K562 (cell line): ENCODE data around the gene FERMT3. TPM values are rescaled to one million over a fixed set of nuclear protein-coding genes. Genes with fewer than 3 reads are reported as not detected.
A peak's percentile ranks its signal among the peaks of the same experiment; 100 is the strongest.

ENCODE experiments used
- ATAC-seq: fragments of 200-7000 bp; cut with Tn5 transposase; 3 replicates; pipeline ENCODE4 v1.9.1; 2020; ENCODE audit warnings: moderate library complexity
- BruUV-seq: library from RNA; stranded (reverse); fragments of 400-500 nt; replicated peaks from 2 replicates; lab custom pipeline; 2021; lab: Mats Ljungman, UMichigan
- CTCF ChIA-PET: fragments of 300-600 bp; formaldehyde crosslinking; extraction: SDS; loops from one replicate; lab custom pipeline; 2021; ENCODE audit warnings: low intra/inter-chr PET ratio; lab: Yijun Ruan, JAX
- POLR2A ChIA-PET: fragments of 300-600, 350-650 bp; sonication (Branson Sonifier 250); formaldehyde crosslinking; extraction: SDS; loops from one replicate; lab custom pipeline; 2021; ENCODE audit warnings: antibody characterized with exemption, inconsistent platforms; lab: Yijun Ruan, JAX
- DNase-seq, 4 experiments: peaks; one replicate each; pipeline versions ENCODE4 v3.0.0 to v3.0.0-alpha.2; 2011 to 2018; ENCODE audit warnings: low spot score in 3 of 4, mixed read lengths in 3 of 4; ENCODE audit errors: extremely low read depth in 1 of 4
- FAIRE-seq: peaks from 2 replicates; lab custom pipeline; 2011; peaks lifted over from hg19 to GRCh38; lab: Jason Lieb, UNC
- H2AFZ ChIP-seq: 2 replicates; pipeline ENCODE4 v1.6.0; 2011; ENCODE audit warnings: low read depth, low read length, control low read depth, inconsistent platforms
- H3K27ac ChIP-seq: fragments of 200-600 bp; 3 replicates; pipeline ENCODE4 v1.8.0; 2011; ENCODE audit warnings: low read depth, mild to moderate bottlenecking, control low read depth, inconsistent platforms, low read length, moderate library complexity, mixed read lengths; ENCODE audit errors: extremely low read depth
- H3K27me3 ChIP-seq, 2 experiments: fragments of 300-600 bp in 1 of 2; 2 replicates in 1 of 2; 3 replicates in 1 of 2; pipeline versions ENCODE4 v1.6.0 to v1.8.0; 2011; ENCODE audit warnings: inconsistent platforms in 2 of 2, low read length in 2 of 2, mild to moderate bottlenecking in 1 of 2, mixed read lengths in 1 of 2, moderate library complexity in 1 of 2; ENCODE audit not compliant: control insufficient read depth in 2 of 2, insufficient read depth in 2 of 2
- H3K36me3 ChIP-seq: fragments of 300-600 bp; 3 replicates; pipeline ENCODE4 v1.8.0; 2011; ENCODE audit warnings: mild to moderate bottlenecking, low read length, inconsistent platforms; ENCODE audit not compliant: control insufficient read depth, insufficient read depth
- H3K4me1 ChIP-seq, 2 experiments: fragments of 200-600 bp in 1 of 2; replicated peaks in 1 of 2; 2 replicates in 1 of 2; 3 replicates in 1 of 2; pipeline versions ENCODE4 v1.5.1 to v1.8.0; 2011; ENCODE audit warnings: inconsistent platforms in 2 of 2, low read length in 2 of 2, mild to moderate bottlenecking in 1 of 2, mixed read lengths in 1 of 2, moderate library complexity in 1 of 2; ENCODE audit not compliant: control insufficient read depth in 2 of 2, insufficient read depth in 2 of 2
- H3K4me2 ChIP-seq: 2 replicates; pipeline ENCODE4 v1.6.1; 2011; ENCODE audit warnings: low read length, control low read depth, inconsistent platforms, mixed read lengths; ENCODE audit not compliant: insufficient read depth
- H3K4me3 ChIP-seq: fragments of 200-600 bp; sonication (generic), shearing (Covaris generic); 2 replicates; pipeline ENCODE4 v1.5.1; 2016; ENCODE audit warnings: control low read depth, inconsistent platforms
- H3K79me2 ChIP-seq: fragments of 200-600 bp; 3 replicates; pipeline ENCODE4 v1.8.0; 2011; ENCODE audit warnings: low read length, inconsistent platforms; ENCODE audit not compliant: control insufficient read depth, insufficient read depth
- H3K9ac ChIP-seq, 2 experiments: 2 replicates each; pipeline versions ENCODE4 v1.6.0 to v1.6.1; 2011; ENCODE audit warnings: low read depth in 2 of 2, low read length in 2 of 2, control low read depth in 1 of 2, inconsistent platforms in 1 of 2, mild to moderate bottlenecking in 1 of 2, mixed read lengths in 1 of 2; ENCODE audit not compliant: insufficient read depth in 1 of 2
- H3K9me1 ChIP-seq: one replicate; pipeline ENCODE4 v1.6.0; 2011; ENCODE audit warnings: inconsistent platforms, mild to moderate bottlenecking, low read length, moderate library complexity; ENCODE audit not compliant: control insufficient read depth, insufficient read depth
- H3K9me3 ChIP-seq: replicated peaks from 2 replicates; pipeline ENCODE4 v1.5.1; 2011; ENCODE audit warnings: low read depth, low read length, inconsistent platforms; ENCODE audit not compliant: control insufficient read depth, insufficient read depth
- H4K20me1 ChIP-seq: replicated peaks from 2 replicates; pipeline ENCODE4 v1.6.1; 2011; ENCODE audit warnings: low read length, inconsistent platforms, mixed read lengths; ENCODE audit not compliant: control insufficient read depth, insufficient read depth
- BRD9 ChIP-seq: fragments of 450-650 bp; IDR thresholded peaks from 2 replicates; pipeline ENCODE4 v1.6.1; 2018; ENCODE audit warnings: low read depth; ENCODE audit not compliant: partially characterized antibody
- ETV5 ChIP-seq: sonication (generic); formaldehyde crosslinking; IDR thresholded peaks from 2 replicates; pipeline ENCODE4 v1.4.0; 2020; ENCODE audit warnings: low read depth, mild to moderate bottlenecking, missing genetic modification reagents
- NCOA6 ChIP-seq: fragments of 450-650 bp; IDR thresholded peaks from 2 replicates; pipeline ENCODE4 v1.6.1; 2017; ENCODE audit warnings: mild to moderate bottlenecking
- NONO ChIP-seq, 2 experiments: fragments of 200-400 bp in 1 of 2; fragments of 450-650 bp in 1 of 2; formaldehyde crosslinking in 1 of 2; IDR thresholded peaks; 2 replicates each; pipeline ENCODE4 v1.6.1; 2017; ENCODE audit warnings: low read depth in 2 of 2, mild to moderate bottlenecking in 2 of 2, moderate library complexity in 2 of 2, low read length in 1 of 2
- RBM14 ChIP-seq: fragments of 200-400 bp; formaldehyde crosslinking; IDR thresholded peaks from 2 replicates; pipeline ENCODE4 v1.6.1; 2018; ENCODE audit warnings: low read depth, mild to moderate bottlenecking, low read length, moderate library complexity, borderline replicate concordance; ENCODE audit not compliant: insufficient read depth
- TAL1 ChIP-seq: fragments of 450-650 bp; IDR thresholded peaks from 2 replicates; pipeline ENCODE4 v1.6.1; 2016; ENCODE audit warnings: mild to moderate bottlenecking
- TFAM ChIP-seq: fragments of 250-450 bp; sonication (Bioruptor Pico); conservative IDR thresholded peaks from 2 replicates; pipeline ENCODE4 v1.5.0; 2021; ENCODE audit warnings: mild to moderate bottlenecking, moderate library complexity
- THAP7 ChIP-seq: fragments of 250-450 bp; sonication (Bioruptor Pico); IDR thresholded peaks from 2 replicates; pipeline ENCODE4 v1.5.0; 2021
- TSC22D4 ChIP-seq: fragments of 450-650 bp; IDR thresholded peaks from 2 replicates; pipeline ENCODE4 v1.6.1; 2016; ENCODE audit warnings: missing genetic modification characterization, missing biosample characterization, control low read depth
- XRCC3 ChIP-seq: fragments of 450-650 bp; IDR thresholded peaks from 2 replicates; pipeline ENCODE4 v1.6.1; 2017; ENCODE audit warnings: mild to moderate bottlenecking, moderate library complexity
- ZC3H4 ChIP-seq: sonication (generic); formaldehyde crosslinking; IDR thresholded peaks from 2 replicates; pipeline ENCODE4 v1.9.0; 2021; ENCODE audit warnings: missing genetic modification reagents, borderline replicate concordance
- ZNF224 ChIP-seq: sonication (generic); formaldehyde crosslinking; IDR thresholded peaks from 2 replicates; pipeline ENCODE4 v1.8.0; 2022; ENCODE audit warnings: mild to moderate bottlenecking, missing genetic modification reagents
- ZNF280B ChIP-seq: fragments of 250-450 bp; sonication (Bioruptor Pico); IDR thresholded peaks from 2 replicates; pipeline ENCODE4 v1.5.1; 2021; ENCODE audit warnings: mild to moderate bottlenecking
- ZNF655 ChIP-seq: fragments of 250-450 bp; sonication (Bioruptor Pico); IDR thresholded peaks from 2 replicates; pipeline ENCODE4 v1.5.0; 2021
- ZNF780A ChIP-seq: fragments of 250-450 bp; sonication (Bioruptor Pico); IDR thresholded peaks from 2 replicates; pipeline ENCODE4 v1.5.0; 2021; ENCODE audit warnings: mild to moderate bottlenecking
- ZNF830 ChIP-seq: fragments of 250-450 bp; sonication (Bioruptor Pico); IDR thresholded peaks from 2 replicates; pipeline ENCODE4 v1.5.0; 2021; ENCODE audit warnings: mild to moderate bottlenecking
- WGBS: fragments of 100-300 bp; shearing (Covaris generic); methylation state at CpG from one replicate; pipeline ENCODE4 v1.1.6; 2016; ENCODE audit warnings: low coverage, mixed read lengths; ENCODE audit not compliant: insufficient coverage; ENCODE audit errors: missing lambda C conversion rate; 5-methylcytosine and 5-hydroxymethylcytosine counted together
- in situ Hi-C: fragments of 300-500 bp; cut with MboI; formaldehyde crosslinking; loops from 4 replicates; pipeline ENCODE4 v1.15.0; 2018; ENCODE audit warnings: inconsistent platforms, mixed read lengths
- intact Hi-C: fragments of 100-400 bp; cut with micrococcal nuclease; formaldehyde crosslinking; loops from 2 replicates; pipeline ENCODE4 v1.14.2; 2022
- polyA plus RNA-seq, 8 experiments: library from polyadenylated mRNA; depleted of rRNA in 4 of 8; stranded (reverse) in 5 of 8; unstranded in 3 of 8; fragments of >200 nt; fragmentation: Nextera tagmentation in 2 of 8; fragmentation: Illumina TruSeq in 1 of 8; extraction: Ambion mirVana in 2 of 8; extraction: Trizol in 1 of 8; gene quantifications; 2 replicates each; pipeline versions ENCODE4 v1.2.1 to v1.2.3, GENCODE V29; 2011 to 2014; ENCODE audit warnings: inconsistent platforms in 1 of 8, missing spikeins in 1 of 8
- total RNA-seq, 7 experiments: library from RNA; depleted of rRNA in 6 of 7; stranded (reverse); fragments of >200 nt in 6 of 7; fragmentation: Illumina TruSeq in 2 of 7; extraction: Trizol in 2 of 7; gene quantifications; 2 replicates each; pipeline versions ENCODE4 v1.2.1 to v1.2.3, GENCODE V29; 2011 to 2021; ENCODE audit warnings: low replicate concordance in 1 of 7
- TF ChIP-seq, protein P1 (sequence below): fragments of 450-650 bp; IDR thresholded peaks from 2 replicates; pipeline ENCODE4 v1.6.1; 2014; ENCODE audit warnings: low read depth, mild to moderate bottlenecking, moderate library complexity, borderline replicate concordance

Gene FERMT3
- total and polyA plus RNA-seq, 9 of the 15 experiments (the other 6 are each of a cell fraction or from before 2014, with no cell fraction given): 3.2 to 275 (median 79.7) TPM

DNA sequence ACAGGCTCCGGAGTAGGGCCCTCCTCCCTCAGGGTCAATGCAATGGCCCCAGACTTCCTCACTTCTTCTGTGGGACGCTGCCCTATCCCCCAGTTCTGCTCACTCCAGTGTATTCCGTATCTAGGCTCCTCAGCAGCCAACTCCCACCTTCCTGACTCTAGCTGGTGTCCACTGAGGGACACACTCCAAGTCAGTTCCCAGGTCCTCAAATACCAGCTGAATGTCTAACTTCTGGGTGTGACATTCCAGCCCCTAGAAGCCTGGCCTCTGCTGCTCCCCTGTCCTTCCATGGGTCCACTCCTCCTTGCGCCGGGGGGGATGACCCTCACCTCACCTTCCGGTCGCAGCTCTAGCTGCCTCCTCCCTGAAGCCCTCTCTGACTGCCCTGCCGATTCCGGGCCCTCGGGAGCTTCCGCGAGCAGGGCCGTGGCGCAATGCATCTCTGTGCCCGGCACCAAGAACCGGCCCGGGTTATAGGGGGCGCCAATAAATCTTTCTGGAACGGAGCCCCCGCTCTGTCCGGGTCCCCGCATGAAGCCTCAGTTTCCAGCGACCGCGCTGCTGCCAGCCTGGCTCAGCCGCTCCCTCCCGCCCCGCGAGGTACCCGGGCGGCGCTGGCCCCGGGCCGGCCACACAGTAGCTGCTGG is 62.5 kb downstream of the FERMT3 start:
- intact Hi-C loops: loop anchor here (2.0 kb wide), 1 partner anchor 22 kb away; the partner anchor contains the start of gene PPP1R14B
- H4K20me1 ChIP-seq: no peaks in the 10 kb centered on the region
- peaks cover 43% of the 10 kb centered on the region for H3K79me2 ChIP-seq
- ATAC-seq (peak; percentile 59), DNase-seq (peak; percentile 36 to 79 (median 48)), FAIRE-seq (peak; percentile 72)
- peaks cover 32 to 59% of the 10 kb centered on the region in 2 experiments for H3K4me1 ChIP-seq
- H3K27ac ChIP-seq: peak overlapping the region; percentile 96
- H3K27me3 ChIP-seq: no peaks in the 10 kb centered on the region
- WGBS: under 1% methylated on average over 23 of the region's 34 CpGs
- peak overlapping the region; percentile 78; the same call in 1 of the 2 replicates for H2AFZ ChIP-seq
- H3K4me2 ChIP-seq: peak overlapping the region; percentile 92
- H3K9me3 ChIP-seq: no peaks in the 10 kb centered on the region
- BruUV-seq: no TSS peak
- ChIA-PET POLR2A (interaction anchor here (0.6 to 5.7 kb wide), 17 partner anchors 12 to 1459 kb away, joined by 3 to 58 read pairs (median 5); partner anchors contain the start of genes BAD, CATSPERZ, ESRRA and FERMT3), CTCF (interaction anchor here (2.6 kb wide), 1 partner anchor 65 kb away, joined by 11 read pairs; no protein-coding TSS in a partner anchor)
- H3K36me3 ChIP-seq: peaks cover 43% of the 10 kb centered on the region
- in situ Hi-C loops: no loop called here
- peak overlapping the region; percentile 89 to 99 for H3K9ac ChIP-seq
- H3K4me3 ChIP-seq: peak overlapping the region; percentile 60
- H3K9me1 ChIP-seq: peaks cover 3% of the 10 kb centered on the region
- no peak for TF ChIP-seq NCOA6
- peak; percentile 95 for TF ChIP-seq ETV5
- TF ChIP-seq TSC22D4 (tag): no peak
- 0 out of 2 replicates have a peak, but pooled peaks have one; percentile 31 for TF ChIP-seq ZNF655 (CRISPR knock-in tag)
- TF ChIP-seq ZNF830 (CRISPR knock-in tag): 0 out of 2 replicates have a peak, but pooled peaks have one; percentile 18
- peak; percentile 95; the same call in 1 of the 2 replicates for TF ChIP-seq RBM14
- TF ChIP-seq XRCC3: no peak
- no peak for TF ChIP-seq NONO (IDR thresholded peaks at IDR 0.05; ENCODE audit: low read depth in 2 of 2, low read length in 1 of 2)
- no peak for TF ChIP-seq ZNF224 (CRISPR knock-in tag)
- TF ChIP-seq ZNF780A (CRISPR knock-in tag): no peak
- TF ChIP-seq TFAM (CRISPR knock-in tag): no peak
- TF ChIP-seq, protein P1, sequence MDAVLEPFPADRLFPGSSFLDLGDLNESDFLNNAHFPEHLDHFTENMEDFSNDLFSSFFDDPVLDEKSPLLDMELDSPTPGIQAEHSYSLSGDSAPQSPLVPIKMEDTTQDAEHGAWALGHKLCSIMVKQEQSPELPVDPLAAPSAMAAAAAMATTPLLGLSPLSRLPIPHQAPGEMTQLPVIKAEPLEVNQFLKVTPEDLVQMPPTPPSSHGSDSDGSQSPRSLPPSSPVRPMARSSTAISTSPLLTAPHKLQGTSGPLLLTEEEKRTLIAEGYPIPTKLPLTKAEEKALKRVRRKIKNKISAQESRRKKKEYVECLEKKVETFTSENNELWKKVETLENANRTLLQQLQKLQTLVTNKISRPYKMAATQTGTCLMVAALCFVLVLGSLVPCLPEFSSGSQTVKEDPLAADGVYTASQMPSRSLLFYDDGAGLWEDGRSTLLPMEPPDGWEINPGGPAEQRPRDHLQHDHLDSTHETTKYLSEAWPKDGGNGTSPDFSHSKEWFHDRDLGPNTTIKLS: peak; percentile 28; the same call in 1 of the 2 replicates
- no peak for TF ChIP-seq TAL1
- no peak for TF ChIP-seq ZNF280B
- peak; percentile 33; the same call in 1 of the 2 replicates for TF ChIP-seq ZC3H4
- peak; percentile 19 for TF ChIP-seq BRD9
- TF ChIP-seq THAP7 (CRISPR knock-in tag): no peak
